NCI-H345 (cell line): ENCODE data around the gene PRDX5.

Source experiments
- DNase-seq: peaks from one replicate; lab custom pipeline; 2025; lab: John Stamatoyannopoulos, UW

The PRDX5 gene

DNA sequence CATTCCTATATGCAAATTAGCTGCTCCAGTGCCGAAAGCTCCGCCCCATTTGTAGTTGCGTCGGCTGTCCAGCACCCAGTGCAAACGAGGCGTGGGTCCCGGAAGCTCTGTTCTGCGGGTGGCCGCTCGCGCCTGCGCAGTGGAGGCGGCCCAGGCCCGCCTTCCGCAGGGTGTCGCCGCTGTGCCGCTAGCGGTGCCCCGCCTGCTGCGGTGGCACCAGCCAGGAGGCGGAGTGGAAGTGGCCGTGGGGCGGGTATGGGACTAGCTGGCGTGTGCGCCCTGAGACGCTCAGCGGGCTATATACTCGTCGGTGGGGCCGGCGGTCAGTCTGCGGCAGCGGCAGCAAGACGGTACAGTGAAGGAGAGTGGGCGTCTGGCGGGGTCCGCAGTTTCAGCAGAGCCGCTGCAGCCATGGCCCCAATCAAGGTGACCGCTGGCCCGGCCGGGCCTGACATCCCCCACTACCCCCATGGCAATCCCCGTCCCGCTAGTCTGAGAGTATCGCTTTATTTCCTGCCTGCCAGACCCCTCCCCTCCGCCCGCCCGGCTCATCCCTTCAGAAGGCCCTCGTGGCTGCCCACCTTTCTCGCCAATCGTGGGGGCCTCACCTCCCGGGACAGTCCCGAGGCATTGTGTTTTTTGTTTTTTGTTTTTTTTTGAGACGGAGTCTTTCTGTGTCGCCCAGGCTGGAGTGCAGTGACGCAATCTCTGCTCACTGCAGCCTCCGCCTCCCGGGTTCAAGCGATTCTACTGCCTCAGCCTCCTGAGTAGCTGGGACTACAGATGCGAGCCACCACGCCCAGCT is at the start of gene PRDX5:
Gene PRDX5 (plus strand): TSS at position 161 of the 805 bp plus-strand sequence. CDS start 95 bp downstream, at position 256.
- peak; percentile 97 for DNase-seq

DNA sequence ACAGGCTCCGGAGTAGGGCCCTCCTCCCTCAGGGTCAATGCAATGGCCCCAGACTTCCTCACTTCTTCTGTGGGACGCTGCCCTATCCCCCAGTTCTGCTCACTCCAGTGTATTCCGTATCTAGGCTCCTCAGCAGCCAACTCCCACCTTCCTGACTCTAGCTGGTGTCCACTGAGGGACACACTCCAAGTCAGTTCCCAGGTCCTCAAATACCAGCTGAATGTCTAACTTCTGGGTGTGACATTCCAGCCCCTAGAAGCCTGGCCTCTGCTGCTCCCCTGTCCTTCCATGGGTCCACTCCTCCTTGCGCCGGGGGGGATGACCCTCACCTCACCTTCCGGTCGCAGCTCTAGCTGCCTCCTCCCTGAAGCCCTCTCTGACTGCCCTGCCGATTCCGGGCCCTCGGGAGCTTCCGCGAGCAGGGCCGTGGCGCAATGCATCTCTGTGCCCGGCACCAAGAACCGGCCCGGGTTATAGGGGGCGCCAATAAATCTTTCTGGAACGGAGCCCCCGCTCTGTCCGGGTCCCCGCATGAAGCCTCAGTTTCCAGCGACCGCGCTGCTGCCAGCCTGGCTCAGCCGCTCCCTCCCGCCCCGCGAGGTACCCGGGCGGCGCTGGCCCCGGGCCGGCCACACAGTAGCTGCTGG is 48.9 kb upstream of the PRDX5 start:
- DNase-seq = peak; percentile 43

DNA sequence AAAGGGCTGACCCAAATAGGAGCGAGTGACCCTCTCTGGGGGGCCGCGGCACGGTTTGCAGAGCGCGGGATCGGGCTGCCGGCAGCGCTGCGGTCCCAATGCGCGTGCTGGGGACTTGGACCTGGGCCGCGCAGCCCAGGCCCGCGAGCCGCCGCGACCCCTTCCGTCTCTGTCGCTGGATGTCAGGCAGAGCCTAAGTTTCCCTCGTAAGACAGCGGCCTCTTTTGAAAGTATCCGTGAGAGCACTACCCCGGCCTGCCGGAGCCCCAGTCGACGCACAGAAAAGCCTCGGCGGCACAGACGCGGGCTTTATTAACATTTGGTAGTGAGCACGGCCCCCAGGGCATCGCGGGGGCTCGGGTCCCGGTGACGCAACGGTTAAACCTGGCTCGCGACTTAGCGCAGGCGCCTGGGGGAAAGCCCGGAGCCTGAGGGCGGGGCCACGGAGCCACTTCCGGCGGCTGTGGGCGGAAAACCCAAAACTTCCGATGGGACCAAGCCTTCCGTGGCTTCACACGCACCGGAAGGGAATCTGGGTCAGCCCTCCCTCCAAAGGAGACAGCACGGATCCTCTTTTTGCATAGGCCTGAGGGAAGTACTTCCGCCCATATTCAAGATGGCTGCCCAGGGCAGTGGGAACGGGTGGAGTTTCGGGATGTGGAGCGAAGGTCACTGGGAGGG is 48.2 kb upstream of the PRDX5 start:
- DNase-seq = peak; percentile 99

DNA sequence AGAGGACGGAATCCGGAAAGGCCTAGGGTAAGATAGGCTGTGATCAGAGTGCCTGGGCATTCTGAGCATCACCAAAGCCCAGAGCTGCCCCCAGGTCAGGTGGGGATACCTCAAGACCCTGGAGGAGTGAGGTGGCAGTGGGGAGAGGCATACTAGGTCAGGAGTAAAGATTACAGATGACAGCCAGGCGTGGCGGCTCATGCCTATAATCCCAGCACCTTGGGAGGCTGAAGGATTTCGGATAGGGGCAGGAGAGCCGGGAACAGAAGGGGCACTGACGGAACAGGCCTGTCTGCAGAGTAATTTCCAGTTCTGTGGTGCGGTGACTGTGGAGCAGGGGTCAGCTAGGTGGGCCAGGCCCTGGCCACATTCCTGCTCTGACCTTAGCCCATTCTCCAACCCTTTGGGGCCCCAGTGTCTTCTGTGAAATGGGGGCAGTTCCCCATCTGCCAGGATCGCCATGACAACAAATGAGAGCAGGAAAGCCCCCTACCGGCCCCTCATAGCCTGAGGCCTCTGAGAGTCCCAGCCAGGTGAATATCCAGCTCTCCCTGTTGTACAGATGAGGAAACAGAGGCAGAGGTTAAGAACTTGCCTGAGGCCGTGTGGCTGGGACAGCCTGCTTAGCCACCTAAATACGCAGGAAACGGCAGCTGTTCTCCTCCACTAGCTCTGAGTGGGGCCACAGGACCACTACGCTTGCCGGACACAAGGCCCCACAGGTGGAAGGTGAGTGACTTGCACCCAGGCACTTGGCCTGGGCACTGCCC is 42.7 kb upstream of the PRDX5 start:
- DNase-seq = no peak

DNA sequence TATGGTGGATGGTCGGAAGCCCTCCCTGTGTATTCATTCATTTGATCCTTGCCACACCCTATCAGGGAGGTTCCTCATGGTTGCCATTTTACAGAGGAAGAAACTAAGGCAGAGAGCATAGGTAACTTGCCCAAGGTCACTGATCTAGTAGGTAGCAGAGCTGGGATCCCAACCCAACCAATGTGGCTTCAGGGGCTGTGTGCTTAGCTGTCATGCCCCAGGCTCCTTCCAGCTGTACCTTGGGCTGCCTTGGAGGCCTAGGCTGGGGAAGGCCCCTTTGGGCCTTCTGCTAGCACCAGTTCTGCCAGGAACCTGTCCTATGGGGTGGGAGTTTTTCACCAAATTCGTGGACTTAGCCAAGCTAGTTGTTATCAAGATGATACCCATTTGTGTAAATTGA is 42.1 kb upstream of the PRDX5 start:
- no peak for DNase-seq

DNA sequence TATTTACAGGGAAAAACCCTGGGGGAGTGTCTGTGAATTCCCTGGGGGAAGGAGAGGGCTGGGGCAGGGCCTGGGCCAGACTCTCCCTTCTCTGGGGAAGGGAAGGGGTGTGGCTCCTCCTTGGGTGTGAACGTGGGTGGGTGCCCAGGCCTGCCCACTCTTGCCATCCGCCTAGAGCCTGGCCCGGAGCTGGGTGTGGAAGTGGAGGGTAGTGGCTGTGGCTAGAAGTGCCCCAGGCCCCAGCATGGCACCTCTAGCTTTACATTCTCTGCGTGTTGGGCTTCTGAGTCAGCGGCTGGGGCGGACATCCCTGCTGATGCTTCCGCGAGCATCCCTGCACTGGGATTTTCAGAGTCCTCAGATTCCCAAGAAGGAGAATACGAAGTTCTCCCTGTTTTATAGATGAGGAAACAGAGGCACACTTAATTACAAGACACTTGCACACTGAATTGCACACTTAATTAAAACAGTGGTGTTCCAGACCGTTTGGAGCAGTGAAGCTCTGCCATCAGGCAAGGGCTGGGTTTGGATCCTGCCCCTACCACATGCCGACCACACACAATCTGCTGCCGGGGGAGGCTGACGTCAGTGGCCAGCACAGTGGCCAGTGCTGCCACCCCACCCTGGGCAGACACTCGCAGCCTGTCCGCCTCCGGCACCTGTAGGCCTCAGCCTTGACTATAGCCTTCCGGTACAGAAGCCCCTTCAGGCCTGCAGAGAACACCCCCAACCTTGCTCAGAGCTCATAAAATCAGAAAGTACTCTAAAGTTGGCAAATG is 41.1 kb upstream of the PRDX5 start:
- DNase-seq = no peak

DNA sequence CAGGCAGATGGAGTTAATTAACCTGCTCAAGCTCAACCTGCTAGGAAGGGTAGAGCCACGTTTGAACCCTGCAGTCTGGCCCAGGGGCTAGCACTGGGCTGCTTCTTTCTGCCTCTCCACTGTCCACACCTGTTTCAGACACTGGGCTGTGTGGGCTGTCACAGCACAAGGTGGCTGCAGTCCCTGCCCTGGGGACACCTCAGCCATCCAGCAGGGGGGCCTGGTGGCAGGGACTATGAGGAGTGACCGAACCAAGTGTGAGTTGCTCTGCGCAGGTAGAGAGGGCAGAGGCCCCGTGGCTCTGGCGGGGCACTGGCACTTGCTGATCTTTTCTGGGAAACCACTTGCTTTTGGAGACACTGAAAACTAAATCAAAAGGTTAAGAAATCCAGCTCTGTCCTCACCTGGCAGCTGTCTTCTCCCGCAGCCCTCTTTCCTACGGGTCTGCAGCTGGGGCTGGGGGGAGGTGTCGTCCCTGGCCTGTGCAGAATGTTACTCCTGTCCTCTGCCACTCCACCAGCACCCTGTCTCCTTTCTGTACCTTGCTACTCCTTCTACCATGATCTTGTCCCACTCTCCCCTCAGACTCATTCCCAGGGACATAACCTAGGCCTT is 39.2 kb upstream of the PRDX5 start:
- no peak for DNase-seq

DNA sequence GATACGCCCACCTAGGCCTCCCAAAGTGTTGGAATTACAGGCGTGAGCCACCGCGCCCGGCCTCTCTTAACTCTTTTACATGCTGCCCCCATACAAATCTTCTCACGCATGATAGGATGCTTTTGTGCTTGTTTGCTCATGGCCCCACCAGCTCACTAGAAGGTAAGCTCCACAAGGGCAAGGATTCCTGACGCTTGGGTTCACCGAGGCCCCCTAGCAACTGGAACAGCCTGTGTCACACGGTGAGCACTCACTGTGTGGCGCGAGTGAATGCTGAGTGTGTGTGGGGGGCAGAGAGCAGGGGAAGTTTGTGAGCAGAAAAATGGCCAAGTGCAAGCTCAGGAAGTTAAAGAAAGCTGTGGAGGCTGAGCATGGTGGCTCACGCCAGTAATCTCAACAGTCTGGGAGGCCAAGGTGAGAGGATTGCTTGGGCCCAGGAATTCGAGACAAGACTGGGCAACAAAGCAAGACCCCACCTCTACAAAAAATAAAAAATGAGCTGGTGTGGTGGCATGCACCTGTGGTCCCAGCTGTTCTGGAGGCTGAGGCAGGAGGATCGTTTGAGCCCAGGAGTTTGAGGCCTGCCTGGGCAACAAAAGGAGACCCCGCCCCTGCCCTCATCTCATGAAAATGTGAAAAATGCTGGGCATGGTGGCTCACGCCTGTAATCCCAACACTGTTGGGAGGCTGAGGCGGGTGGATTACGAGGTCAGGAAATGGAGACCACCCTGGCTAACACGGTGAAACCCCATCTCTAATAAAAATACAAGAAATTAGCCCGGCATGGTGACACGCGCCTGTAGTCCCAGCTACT is 35.8 kb upstream of the PRDX5 start:
- DNase-seq = no peak

DNA sequence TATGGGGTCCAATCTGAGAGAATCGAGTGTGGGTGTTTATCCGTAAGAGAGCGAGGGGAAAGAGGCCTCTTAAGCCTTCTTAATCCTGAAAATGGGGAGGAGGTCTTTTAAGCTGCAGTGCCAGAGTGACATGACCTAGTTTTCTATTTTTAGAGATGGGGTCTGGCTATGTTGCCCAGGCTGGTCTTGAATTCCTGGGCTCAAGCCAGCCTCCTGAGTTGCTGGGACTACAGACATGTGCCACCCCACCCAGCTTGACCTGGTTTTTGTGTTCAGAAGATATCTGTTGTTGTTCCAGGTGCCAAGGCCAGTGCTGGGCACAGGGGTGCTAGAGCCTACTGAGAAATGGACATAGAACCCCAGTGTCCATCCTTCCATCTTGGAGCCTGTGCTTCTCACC is 34.8 kb upstream of the PRDX5 start:
- no peak for DNase-seq

DNA sequence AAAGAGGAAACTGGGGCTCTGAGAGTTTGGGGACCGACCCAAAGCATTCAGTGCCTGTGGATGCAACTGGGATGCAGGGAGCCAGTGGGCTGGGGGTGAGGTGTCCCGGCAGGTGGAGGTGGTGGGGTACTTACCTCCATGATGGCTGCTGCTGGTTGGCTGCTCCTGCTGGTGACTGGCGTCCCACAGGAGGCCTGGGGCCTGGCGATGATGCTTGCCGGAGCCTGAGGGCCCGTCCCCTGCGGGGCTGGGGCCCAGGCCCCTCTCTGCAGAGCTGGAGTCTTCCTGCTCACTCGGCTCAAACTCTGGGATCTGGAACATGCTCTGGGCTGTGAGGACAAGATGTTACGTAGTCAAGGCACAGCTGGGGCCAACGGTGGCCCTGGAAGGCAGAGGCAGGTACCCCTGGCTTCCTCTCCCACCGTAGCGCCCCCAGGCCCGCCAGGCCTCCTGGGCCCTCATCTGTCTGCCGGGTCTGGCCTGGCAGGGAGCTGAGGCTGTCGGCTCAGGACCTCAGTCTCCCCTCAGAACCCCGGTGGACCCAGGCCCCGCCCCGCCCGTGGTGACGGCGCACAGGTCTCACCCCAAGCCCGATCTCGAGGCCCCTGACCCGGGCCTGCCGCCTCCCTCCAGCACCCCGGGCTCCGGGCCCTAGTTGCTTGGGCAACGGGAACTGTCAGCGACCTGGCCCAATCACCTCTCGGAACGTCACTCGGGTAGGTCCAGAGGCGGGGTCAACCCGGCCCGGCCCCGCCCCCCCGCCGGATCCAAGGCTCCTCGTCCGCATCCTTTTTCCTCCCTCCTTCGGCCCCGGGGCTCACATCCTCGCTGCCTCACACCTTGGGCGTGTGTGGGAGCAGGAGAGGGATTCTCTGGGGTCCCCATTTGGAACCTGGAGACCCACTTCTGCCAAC is 33.6 kb upstream of the PRDX5 start, which contains the start of gene BAD:
Gene BAD (minus strand): TSS at position 618 of the 914 bp plus-strand sequence. CDS start 297 bp downstream, at position 321.
- peak; percentile 96 for DNase-seq

DNA sequence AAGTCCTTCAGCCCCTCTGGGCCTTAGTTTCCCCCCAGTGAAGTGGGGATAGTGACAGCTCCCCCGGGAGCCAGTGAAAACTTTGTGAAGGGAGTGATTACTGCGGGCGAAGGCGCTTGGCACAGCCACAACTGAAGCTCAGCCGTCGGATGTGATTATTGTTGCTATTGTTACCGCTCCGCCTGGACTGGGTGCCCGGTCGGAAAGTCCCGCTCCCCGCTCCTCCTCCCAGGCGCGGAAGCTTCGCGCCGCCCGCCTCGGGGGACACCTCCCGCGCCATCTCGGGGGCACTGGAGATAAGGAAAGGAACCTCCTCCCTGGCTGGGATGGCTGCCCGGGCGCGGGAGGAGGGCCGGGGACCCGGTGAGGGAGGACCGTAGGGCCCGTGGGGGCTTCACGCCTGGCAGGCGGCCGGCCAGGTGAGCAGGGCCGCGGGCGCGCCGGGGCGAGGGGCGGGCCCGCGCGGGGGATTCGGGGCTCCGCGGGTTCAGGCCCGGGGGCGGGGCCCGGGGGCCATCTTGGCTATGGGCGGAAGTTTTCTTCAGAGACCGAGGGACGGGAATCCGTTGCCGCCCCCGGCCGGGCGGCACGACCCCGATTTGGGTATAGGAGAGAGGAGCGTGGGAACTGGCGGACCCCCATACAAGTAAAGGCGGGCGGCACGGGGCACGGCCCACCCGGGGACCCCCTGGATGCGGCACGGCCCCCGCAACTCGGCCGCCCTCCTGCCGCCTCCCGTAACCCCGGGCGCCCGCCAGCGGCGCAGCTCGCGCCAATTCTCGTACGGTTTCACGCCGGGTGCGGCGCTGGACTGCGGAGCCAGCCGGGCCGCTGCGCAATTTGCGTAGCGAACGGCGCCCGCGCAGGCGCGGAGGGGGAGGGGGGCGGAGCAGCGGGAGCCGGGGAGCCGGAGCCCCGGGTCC is 32.7 kb upstream of the PRDX5 start, which contains the start of gene GPR137:
Gene GPR137 (plus strand): TSS at position 887 of the 923 bp plus-strand sequence. CDS start 677 bp downstream, outside the sequence.
- peak; percentile 88 for DNase-seq

DNA sequence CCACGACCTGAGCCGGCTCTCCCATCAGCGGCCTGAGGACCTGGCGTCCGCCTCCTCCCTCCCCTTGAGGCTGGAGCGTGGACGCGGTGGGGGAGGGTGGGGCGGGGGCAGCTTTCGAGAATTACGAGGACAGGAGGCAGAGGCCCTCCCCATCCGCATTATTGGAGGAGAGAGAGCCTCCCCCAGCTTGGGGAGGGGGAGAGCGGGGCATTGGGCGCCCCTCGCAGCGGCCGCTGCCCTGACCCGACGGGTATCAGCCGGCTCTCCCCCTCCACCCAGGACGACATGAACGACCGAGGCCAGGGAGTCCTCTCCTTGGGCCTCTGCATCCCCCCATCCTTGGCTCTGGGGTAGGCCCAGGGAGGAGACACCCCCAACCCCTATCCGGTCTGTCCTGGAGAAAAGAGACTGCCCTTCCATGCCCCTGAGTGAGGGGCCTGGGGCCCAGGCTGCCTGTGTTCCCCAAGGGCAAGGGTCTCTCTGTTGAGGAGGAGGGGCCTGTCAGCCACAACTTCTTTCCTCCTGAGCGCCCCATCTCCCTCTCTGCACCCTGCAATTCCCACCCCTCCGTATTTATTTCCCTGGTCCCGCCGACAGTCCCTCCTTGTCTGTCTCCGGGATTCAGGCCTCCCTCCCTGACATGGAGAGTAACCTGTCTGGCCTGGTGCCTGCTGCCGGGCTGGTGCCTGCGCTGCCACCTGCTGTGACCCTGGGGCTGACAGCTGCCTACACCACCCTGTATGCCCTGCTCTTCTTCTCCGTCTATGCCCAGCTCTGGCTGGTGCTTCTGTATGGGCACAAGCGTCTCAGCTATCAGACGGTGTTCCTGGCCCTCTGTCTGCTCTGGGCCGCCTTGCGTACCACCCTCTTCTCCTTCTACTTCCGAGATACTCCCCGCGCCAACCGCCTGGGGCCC is 31.8 kb upstream of the PRDX5 start:
- peak; percentile 76 for DNase-seq

DNA sequence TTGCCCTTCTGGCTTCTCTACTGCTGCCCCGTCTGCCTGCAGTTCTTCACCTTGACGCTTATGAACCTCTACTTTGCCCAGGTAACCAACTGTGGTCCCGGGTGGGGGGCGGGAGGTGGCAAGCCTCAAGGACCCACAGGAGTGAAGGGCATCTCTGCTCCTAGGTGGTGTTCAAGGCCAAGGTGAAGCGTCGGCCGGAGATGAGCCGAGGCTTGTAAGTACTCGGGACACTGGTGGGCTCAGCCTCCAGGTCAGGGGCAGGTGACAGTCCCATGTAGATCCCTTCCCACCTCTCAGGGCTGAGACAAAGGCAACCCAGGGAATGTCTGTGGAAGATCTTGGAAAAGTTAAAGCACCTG is 31.1 kb upstream of the PRDX5 start:
- DNase-seq = no peak

DNA sequence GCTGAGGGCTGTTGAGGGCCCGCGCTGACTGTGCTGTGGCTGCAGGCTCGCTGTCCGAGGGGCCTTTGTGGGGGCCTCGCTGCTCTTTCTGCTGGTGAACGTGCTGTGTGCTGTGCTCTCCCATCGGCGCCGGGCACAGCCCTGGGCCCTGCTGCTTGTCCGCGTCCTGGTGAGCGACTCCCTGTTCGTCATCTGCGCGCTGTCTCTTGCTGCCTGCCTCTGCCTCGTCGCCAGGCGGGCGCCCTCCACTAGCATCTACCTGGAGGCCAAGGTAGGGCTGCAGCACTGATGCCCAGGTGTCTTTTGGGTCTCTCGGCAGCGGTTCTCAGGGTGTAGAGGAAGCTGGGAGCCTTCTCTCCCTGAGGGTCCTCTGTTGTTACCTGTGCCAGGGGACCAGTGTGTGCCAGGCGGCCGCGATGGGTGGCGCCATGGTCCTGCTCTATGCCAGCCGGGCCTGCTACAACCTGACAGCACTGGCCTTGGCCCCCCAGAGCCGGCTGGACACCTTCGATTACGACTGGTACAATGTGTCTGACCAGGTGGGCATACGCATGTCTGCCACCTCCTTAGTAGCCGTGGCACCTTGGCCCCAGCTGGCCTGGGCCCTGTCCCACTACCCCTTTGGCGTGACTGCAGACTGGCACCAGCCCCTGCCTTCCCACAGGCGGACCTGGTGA is 30.1 kb upstream of the PRDX5 start:
- DNase-seq = no peak

DNA sequence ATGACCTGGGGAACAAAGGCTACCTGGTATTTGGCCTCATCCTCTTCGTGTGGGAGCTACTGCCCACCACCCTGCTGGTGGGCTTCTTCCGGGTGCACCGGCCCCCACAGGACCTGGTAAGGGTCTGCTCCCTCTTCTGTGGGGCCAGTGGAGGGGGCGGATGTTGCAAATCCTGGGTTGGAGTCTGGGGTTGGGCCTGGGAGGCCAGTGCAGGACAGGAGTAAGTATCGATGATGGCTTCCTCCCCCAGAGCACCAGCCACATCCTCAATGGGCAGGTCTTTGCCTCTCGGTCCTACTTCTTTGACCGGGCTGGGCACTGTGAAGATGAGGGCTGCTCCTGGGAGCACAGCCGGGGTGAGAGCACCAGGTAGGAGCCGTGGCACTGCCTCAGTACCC is 29.6 kb upstream of the PRDX5 start:
- no peak for DNase-seq

DNA sequence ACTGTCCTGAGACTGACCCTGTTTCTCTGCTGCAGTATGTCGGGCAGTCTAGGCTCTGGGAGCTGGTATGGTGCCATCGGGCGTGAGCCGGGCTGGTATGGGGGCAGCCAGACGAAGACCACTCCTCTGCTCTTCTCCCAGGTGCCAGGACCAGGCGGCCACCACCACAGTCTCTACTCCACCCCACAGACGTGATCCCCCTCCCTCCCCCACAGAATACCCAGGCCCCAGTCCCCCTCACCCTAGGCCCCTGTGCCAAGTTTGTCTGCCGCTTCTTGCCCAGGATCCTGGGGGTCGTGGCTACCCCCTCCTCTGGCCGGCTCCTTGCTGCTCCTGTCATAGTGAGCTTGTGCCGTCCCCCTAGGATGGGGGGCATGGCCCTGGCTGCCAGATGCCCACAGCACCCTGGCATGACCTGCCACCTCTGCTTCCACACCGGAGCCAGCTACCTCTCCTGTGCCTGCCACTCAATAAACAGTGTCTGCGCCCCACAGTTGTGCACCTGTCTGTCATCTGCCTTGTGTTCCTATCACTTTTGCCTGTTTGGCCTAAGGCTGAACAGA is 28.8 kb upstream of the PRDX5 start:
- DNase-seq = no peak
